Tibial nerve (tissue), 4 donors: ENCODE measurements around the gene TUB. TPM values are rescaled to one million over a fixed set of nuclear protein-coding genes. Genes with fewer than 3 reads are reported as not detected.

Experiments
- DNase-seq, 2 donors: peaks; one replicate each; pipeline ENCODE4 v3.0.0-alpha.2; 2019; ENCODE audit warnings: low spot score in 2 of 2
- H3K27ac ChIP-seq, 4 donors: fragments of 200-600 bp; sonication (generic) in 3 of 4; one replicate each; pipeline ENCODE4 v1.5.1; 2017 to 2019; ENCODE audit warnings: mild to moderate bottlenecking in 1 of 4
- H3K27me3 ChIP-seq, 2 donors: fragments of 200-600 bp; sonication (generic) in 1 of 2; one replicate each; pipeline versions ENCODE4 v1.5.1 to v1.6.0; 2017 to 2019
- H3K36me3 ChIP-seq, 3 donors: fragments of 200-600 bp; sonication (generic); one replicate each; pipeline ENCODE4 v1.5.1; 2018 to 2019
- H3K4me1 ChIP-seq, 4 donors: fragments of 200-600 bp; sonication (generic) in 3 of 4; one replicate each; pipeline ENCODE4 v1.5.1; 2017 to 2019
- H3K4me3 ChIP-seq, 4 donors: fragments of 200-600 bp; sonication (generic) in 3 of 4; one replicate each; pipeline ENCODE4 v1.5.1; 2017 to 2019; ENCODE audit warnings: mild to moderate bottlenecking in 1 of 4, moderate library complexity in 1 of 4
- H3K9me3 ChIP-seq, 4 donors: fragments of 200-600 bp; sonication (generic) in 3 of 4; one replicate each; pipeline ENCODE4 v1.5.1; 2017 to 2019
- EP300 ChIP-seq, 2 donors: sonication (generic); formaldehyde crosslinking; IDR thresholded peaks; one replicate each; pipeline ENCODE4 v1.6.1; 2017; ENCODE audit warnings: antibody characterized with exemption in 2 of 2, mild to moderate bottlenecking in 1 of 2
- POLR2A ChIP-seq, 2 donors: fragments of 450-650 bp; IDR thresholded peaks; one replicate each; pipeline ENCODE4 v1.6.1; 2017; ENCODE audit warnings: antibody characterized with exemption in 2 of 2, mild to moderate bottlenecking in 2 of 2, moderate library complexity in 2 of 2
- WGBS, 2 donors: methylation state at CpG; one replicate each; pipeline ENCODE4 v1.1.5; 2018; 5-methylcytosine and 5-hydroxymethylcytosine counted together
- total RNA-seq, 4 donors: library from RNA; depleted of rRNA; stranded (reverse); fragments of >200 nt; gene quantifications; one replicate each; pipeline ENCODE4 v1.1.0, GENCODE V29; 2016
- TF ChIP-seq, protein P1 (sequence below), 5 experiments: fragments of 200-600 bp in 3 of 5; fragments of 450-650 bp in 2 of 5; sonication (generic) in 3 of 5; IDR thresholded peaks; one replicate each; pipeline ENCODE4 v1.5.1; 2016 to 2019; ENCODE audit warnings: antibody characterized with exemption in 5 of 5, mild to moderate bottlenecking in 3 of 5, moderate library complexity in 2 of 5

Gene TUB
- total RNA-seq, 4 donors from 2014 or later: 9.3 to 14.5 (median 12.5) TPM

DNA sequence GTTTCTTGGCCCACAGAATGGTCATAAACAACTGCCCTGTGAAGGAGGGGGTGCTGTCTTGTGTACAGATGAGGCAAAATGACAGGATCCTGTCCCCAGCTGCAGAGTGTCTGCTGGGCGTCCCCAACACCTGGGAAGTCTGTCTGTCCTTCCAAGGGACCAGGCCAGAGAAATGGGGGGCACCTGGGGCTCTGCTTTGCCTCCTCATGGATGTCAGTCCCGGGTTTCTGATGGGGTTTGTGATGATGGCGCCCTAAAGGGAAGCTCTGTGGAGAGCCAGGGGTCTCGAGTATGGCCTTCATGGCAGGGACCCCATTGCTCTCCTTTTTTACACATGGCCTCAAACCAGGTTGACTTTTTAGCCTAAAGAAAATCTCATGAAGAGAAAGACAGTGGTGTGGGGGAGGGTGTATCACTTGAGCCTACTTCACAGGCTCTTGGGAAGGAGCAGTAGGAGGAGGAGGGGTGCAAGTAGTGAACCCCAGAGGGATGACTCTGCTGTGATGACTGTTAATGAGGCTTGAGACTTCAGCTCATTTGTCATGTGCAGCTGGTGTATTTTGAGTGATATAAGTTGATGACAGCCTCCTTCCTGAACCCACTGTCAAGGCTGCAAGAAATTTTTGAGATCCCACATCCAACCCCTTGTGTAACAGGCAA, 40.6 kb upstream of the TUB start:
- Histone ChIP-seq H3K4me1 (peaks cover 0 to 12% (median 0%) of the 10 kb centered on the region in 4 donors), H3K4me3 (no peak overlapping the region), H3K36me3 (no peaks in the 10 kb centered on the region), H3K27ac (no peak overlapping the region), H3K27me3 (no peaks in the 10 kb centered on the region), H3K9me3 (no peaks in the 10 kb centered on the region)
- DNase-seq: no peak
- 89 to 90% methylated on average over 4 of the region's 4 CpGs for WGBS, 2 donors
- TF ChIP-seq EP300 (IDR thresholded peaks at IDR 0.05) (no peak), POLR2A (IDR thresholded peaks at IDR 0.05) (no peak)
- TF ChIP-seq, protein P1, sequence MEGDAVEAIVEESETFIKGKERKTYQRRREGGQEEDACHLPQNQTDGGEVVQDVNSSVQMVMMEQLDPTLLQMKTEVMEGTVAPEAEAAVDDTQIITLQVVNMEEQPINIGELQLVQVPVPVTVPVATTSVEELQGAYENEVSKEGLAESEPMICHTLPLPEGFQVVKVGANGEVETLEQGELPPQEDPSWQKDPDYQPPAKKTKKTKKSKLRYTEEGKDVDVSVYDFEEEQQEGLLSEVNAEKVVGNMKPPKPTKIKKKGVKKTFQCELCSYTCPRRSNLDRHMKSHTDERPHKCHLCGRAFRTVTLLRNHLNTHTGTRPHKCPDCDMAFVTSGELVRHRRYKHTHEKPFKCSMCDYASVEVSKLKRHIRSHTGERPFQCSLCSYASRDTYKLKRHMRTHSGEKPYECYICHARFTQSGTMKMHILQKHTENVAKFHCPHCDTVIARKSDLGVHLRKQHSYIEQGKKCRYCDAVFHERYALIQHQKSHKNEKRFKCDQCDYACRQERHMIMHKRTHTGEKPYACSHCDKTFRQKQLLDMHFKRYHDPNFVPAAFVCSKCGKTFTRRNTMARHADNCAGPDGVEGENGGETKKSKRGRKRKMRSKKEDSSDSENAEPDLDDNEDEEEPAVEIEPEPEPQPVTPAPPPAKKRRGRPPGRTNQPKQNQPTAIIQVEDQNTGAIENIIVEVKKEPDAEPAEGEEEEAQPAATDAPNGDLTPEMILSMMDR (IDR thresholded peaks at IDR 0.05): no peak

DNA sequence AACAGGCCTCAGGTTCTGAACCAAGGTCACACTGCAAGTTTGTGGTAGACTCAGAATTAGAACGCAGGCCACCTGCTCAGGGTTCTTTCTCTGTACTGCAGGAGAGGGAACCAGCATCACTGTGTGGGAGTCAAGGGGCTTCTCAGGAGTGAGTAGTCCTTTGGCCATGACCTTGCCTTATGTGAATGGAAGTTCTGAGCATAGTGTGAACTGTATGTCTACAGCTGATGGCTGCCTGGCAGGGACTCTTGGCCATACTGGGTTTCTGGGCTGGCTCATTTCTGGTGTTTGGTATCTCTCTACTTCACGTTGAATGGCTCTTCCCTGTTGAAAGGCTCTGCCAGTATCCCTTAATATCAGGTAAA, 40.1 kb upstream of the TUB start:
- no peak for DNase-seq
- no peaks in the 10 kb centered on the region for H3K36me3 ChIP-seq
- H3K9me3 ChIP-seq: no peaks in the 10 kb centered on the region
- TF ChIP-seq EP300 (IDR thresholded peaks at IDR 0.05) (no peak), POLR2A (IDR thresholded peaks at IDR 0.05) (no peak)
- TF ChIP-seq, protein P1 (IDR thresholded peaks at IDR 0.05): no peak
- H3K27ac ChIP-seq: no peak overlapping the region
- H3K27me3 ChIP-seq: no peaks in the 10 kb centered on the region
- H3K4me1 ChIP-seq: peaks cover 0 to 7% (median 0%) of the 10 kb centered on the region in 4 donors
- no peak overlapping the region for H3K4me3 ChIP-seq
- 85 to 87% methylated on average over 2 of the region's 2 CpGs for WGBS, 2 donors

DNA sequence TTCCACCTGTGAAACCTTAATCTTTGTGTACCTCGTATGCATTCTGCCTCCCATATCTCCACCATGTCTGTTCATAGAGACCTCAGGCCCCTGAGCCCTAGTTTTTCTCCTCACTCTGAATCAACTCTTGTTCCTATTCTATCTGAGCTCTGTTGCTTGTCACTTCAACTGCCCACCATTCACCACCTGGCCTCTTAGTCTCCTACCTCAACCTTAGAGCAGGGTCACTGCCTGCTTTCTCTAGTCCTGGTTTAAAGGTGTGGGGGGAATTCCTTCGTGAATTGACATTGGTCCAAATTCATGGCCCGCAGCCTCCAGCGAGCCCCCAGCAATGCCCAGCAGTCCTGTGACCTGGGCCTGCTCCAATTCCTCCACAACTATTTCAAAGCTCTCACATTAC, 39.4 kb upstream of the TUB start:
- H3K27ac ChIP-seq: no peak overlapping the region
- no peaks in the 10 kb centered on the region for H3K36me3 ChIP-seq
- H3K4me3 ChIP-seq: no peak overlapping the region
- WGBS, 2 donors: 84 to 90% methylated on average over 4 of the region's 4 CpGs
- H3K4me1 ChIP-seq: no peaks in the 10 kb centered on the region
- no peaks in the 10 kb centered on the region for H3K9me3 ChIP-seq
- no peak for TF ChIP-seq EP300 (IDR thresholded peaks at IDR 0.05)
- no peak for TF ChIP-seq POLR2A (IDR thresholded peaks at IDR 0.05)
- TF ChIP-seq, protein P1 (IDR thresholded peaks at IDR 0.05): no peak
- no peak for DNase-seq
- no peaks in the 10 kb centered on the region for H3K27me3 ChIP-seq

DNA sequence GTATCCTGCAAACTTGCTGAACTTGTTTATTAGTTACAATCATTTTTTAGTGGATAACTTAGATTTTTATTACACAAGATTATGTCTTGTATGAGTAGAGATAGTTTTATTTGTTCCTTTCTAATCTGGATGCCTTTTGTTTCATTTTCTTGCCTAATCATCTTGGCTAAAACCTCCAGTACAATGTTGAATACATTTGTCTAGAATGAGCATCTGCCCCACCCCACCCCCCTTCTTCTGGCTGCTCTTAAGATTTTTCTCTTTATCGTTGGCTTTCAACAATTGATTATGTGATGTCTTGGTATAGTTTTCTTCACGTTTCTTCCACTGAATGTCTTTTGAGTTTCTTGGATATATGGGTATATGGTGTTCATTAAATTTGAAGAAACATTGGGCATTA, 37.3 kb upstream of the TUB start:
- Histone ChIP-seq H3K9me3 (no peaks in the 10 kb centered on the region), H3K4me1 (no peaks in the 10 kb centered on the region), H3K27me3 (no peaks in the 10 kb centered on the region), H3K4me3 (no peak overlapping the region), H3K36me3 (no peaks in the 10 kb centered on the region), H3K27ac (no peak overlapping the region)
- WGBS, 2 donors: 70 to 71% methylated on average over 2 of the region's 2 CpGs
- DNase-seq: no peak
- no peak for TF ChIP-seq EP300 (IDR thresholded peaks at IDR 0.05)
- no peak for TF ChIP-seq POLR2A (IDR thresholded peaks at IDR 0.05)
- TF ChIP-seq, protein P1 (IDR thresholded peaks at IDR 0.05): no peak

DNA sequence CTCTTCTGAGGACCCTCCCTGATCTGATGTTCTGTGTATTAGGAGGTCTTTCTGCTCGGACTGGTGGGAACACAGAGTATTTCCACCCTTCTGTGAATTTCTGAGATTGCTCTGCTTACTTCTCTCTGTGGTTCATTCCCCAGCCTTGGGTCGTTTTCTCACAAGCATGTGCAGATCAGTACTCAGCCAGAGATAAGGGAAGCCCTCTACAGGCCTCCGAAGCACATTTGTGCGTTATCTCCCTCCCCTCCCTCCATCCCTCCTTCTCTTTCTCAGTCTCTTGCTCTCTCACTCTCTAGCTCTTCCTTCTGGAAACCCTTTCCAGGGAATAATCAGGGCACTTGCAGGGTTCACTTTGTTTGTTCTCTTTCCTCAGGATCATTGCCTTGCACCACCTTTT, 35.2 kb upstream of the TUB start:
- Histone ChIP-seq H3K4me3 (no peak overlapping the region), H3K4me1 (no peaks in the 10 kb centered on the region), H3K27ac (no peak overlapping the region), H3K9me3 (no peaks in the 10 kb centered on the region), H3K27me3 (no peaks in the 10 kb centered on the region), H3K36me3 (no peaks in the 10 kb centered on the region)
- TF ChIP-seq EP300 (IDR thresholded peaks at IDR 0.05): no peak
- TF ChIP-seq, protein P1 (IDR thresholded peaks at IDR 0.05): no peak
- 62 to 68% methylated on average over 4 of the region's 4 CpGs for WGBS, 2 donors
- no peak for DNase-seq
